IPS-20b (cell line): ENCODE results near the gene NCK2.

Experiments used
- H3K27ac ChIP-seq: one replicate; pipeline ENCODE4 v1.5.1; 2013; ENCODE audit warnings: low read length
- H3K27me3 ChIP-seq: 2 replicates; pipeline ENCODE4 v1.6.1; 2013; ENCODE audit warnings: mild to moderate bottlenecking, low read length, inconsistent platforms; ENCODE audit not compliant: insufficient read depth
- H3K36me3 ChIP-seq: 2 replicates; pipeline ENCODE4 v1.6.1; 2013; ENCODE audit warnings: low read depth, mild to moderate bottlenecking, inconsistent platforms, low read length, moderate library complexity; ENCODE audit not compliant: insufficient read depth
- H3K4me1 ChIP-seq: 2 replicates; pipeline ENCODE4 v1.6.1; 2013; ENCODE audit warnings: mild to moderate bottlenecking, control low read depth, inconsistent platforms, low read length, moderate library complexity; ENCODE audit not compliant: insufficient read depth
- H3K4me3 ChIP-seq: 2 replicates; pipeline ENCODE4 v1.5.1; 2013; ENCODE audit warnings: mild to moderate bottlenecking, low read length, inconsistent platforms
- H3K9ac ChIP-seq: 2 replicates; pipeline ENCODE4 v1.6.1; 2013; ENCODE audit warnings: low read depth, mild to moderate bottlenecking, inconsistent platforms, low read length, moderate library complexity
- H3K9me3 ChIP-seq: 2 replicates; pipeline ENCODE4 v1.6.1; 2013; ENCODE audit warnings: mild to moderate bottlenecking, low read depth, low read length, inconsistent platforms; ENCODE audit not compliant: insufficient read depth

The NCK2 gene

DNA sequence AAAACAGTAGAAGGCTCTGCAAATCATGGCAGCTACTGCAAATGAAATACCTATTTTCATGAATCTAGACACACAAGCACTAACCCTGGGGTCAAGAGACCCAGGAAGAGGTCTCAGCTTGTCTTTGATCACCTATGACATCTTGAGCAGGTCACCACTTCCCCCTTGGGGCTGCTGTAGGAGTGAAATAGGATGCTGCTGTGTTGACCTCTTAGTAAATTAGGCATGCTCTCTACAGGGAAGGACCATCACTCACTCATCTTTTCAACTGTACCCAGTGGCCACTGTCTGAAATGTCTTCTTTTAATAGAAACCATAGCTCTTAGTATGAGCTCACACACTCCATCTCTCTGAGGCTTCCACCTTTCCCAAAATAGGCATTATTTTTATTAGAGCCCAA is 83.8 kb downstream of the NCK2 start:
- Histone ChIP-seq H3K27me3 (no peaks in the 10 kb centered on the region), H3K4me3 (no peak overlapping the region), H3K9ac (no peak overlapping the region), H3K9me3 (peaks cover 8% of the 10 kb centered on the region; the same call in 1 of the 2 replicates), H3K4me1 (no peaks in the 10 kb centered on the region), H3K27ac (no peak overlapping the region), H3K36me3 (no peaks in the 10 kb centered on the region)

DNA sequence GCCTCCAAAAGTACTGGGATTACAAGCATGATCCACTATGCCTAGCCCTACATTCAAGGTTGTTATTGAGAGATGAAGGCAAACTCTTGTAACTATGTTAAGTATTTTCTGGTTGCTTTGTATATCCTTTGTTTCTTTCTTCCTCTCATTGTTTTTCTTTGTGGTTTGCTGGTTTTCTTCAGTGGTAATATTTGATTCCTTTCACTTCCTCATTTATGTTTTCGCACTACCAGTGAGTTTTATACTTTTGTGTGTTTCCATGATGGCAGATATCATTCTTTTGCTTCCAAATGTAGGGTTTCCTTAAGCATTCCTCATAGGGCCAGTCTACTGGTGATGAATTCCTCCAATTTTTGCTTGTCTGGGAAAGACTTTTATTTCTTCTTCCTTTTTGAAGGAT is 90.2 kb downstream of the NCK2 start:
- Histone ChIP-seq H3K4me3 (no peak overlapping the region), H3K9ac (no peak overlapping the region), H3K36me3 (no peaks in the 10 kb centered on the region), H3K27ac (no peak overlapping the region), H3K27me3 (no peaks in the 10 kb centered on the region), H3K9me3 (peaks cover 13% of the 10 kb centered on the region; the same call in 1 of the 2 replicates), H3K4me1 (peaks cover 17% of the 10 kb centered on the region; the same call in 1 of the 2 replicates)

DNA sequence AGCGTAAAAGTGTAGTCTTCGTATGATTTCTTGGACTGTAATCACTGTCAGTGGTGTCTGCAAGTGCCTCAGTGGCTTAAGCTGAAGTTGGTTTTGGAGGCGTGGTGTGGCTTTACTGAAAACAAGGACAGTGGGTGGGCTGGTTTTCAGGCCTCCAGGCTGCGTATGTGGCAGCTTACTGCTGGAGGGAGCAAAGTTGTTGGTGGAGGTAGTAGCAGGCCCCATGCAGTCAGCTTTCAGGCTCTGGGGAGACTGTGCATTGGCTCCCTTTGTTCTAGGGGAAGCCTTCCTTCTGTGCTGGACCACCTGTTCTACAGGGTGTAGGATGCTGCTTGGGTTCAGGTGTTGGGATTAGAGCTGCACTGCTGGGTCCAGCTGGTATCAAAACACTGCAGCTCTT is 91.6 kb downstream of the NCK2 start:
- Histone ChIP-seq H3K4me3 (no peak overlapping the region), H3K4me1 (peaks cover 26% of the 10 kb centered on the region), H3K9ac (no peak overlapping the region), H3K27me3 (no peaks in the 10 kb centered on the region), H3K9me3 (peaks cover 13% of the 10 kb centered on the region; the same call in 1 of the 2 replicates), H3K27ac (no peak overlapping the region), H3K36me3 (no peaks in the 10 kb centered on the region)

DNA sequence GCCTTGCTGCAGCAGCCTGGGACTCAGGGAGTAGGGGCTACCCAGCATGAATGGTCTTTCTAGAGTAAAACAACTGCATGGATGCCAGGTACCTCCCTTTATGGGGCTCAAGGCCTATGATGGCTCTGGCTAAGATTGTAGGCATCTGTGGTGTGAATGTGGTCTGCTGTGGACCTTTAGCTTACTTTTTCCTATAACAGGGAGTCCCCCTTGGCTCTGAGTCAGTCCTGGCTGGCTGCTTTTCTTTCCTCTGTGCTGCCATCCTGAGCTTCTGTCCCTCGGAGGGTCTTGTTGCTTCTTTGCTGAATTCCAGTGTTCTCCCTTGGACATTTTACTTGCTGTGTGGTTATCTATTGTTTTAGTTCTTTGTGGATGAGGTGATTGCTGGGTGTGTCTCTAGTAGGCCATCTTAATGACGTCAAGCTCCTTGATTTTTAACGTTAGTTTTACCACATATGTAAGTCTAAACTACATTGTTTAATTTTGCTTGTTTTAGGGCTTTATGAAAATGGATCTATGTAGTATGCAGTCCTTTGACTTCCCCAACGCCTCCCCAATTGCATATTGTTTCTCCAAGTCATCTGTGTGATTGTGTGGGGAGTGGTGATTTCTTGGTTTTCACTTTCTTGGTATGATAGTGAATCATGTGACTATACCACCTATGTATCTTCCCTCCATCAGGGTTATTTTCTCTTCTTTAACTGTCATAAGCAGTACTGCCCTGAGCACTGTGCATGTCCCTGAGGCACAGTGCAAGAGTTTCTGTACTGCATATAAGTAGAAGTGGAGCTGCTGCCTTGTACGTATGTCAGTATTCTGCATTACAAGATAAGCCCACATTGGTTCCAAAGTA is 92.4 kb downstream of the NCK2 start:
- peaks cover 7% of the 10 kb centered on the region; the same call in 1 of the 2 replicates for H3K9me3 ChIP-seq

DNA sequence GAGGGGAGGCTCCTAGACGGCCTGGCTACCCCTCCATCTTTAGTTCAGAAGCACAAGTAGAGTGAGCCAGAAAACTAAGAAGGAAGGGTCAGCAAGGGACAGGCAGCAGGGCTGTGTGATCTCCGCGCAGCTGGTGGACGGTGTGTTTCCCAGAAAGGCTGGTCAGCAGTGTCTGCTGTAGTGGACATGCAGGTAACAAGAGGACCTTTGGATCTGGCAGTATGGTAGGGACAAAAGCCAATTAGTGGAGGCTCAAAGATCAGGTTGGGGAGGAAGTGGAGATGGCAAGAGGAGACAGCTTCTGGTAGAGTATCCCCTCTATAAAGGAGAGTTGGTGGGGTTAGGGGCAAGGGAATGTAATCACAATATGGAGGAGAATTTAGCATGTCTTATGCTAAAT is 95.1 kb downstream of the NCK2 start:
- Histone ChIP-seq H3K36me3 (no peaks in the 10 kb centered on the region), H3K9me3 (peaks cover 3% of the 10 kb centered on the region; the same call in 1 of the 2 replicates), H3K4me1 (peaks cover 42% of the 10 kb centered on the region), H3K27me3 (no peaks in the 10 kb centered on the region), H3K27ac (no peak overlapping the region), H3K4me3 (no peak overlapping the region), H3K9ac (no peak overlapping the region)

More for the DNA sequence above, 92.4 kb downstream of the NCK2 start:
- H3K27ac ChIP-seq, result no peak overlapping the region
- H3K36me3 ChIP-seq, result no peaks in the 10 kb centered on the region
- no peak overlapping the region for H3K4me3 ChIP-seq
- H3K9ac ChIP-seq, result no peak overlapping the region
- no peaks in the 10 kb centered on the region for H3K27me3 ChIP-seq
- peaks cover 31% of the 10 kb centered on the region for H3K4me1 ChIP-seq

DNA sequence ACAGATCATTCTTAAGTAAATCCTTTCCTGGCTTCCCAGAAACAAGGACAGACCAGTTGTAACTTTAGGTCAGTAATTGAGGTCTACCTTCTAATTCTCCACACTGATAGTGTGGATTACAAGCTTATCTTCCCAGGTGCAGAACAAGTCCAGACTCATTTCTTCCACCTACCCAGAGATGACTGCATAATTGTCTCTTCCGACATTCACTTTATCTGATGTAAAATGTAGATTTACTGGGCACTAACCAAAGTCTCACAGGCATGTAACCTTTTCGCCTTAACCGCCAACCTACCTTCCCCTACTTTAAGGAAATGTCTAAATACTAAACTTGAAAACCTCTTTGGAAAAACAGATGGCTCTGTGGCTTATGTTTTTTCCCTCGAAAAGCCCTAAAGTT is 96.2 kb downstream of the NCK2 start:
- Histone ChIP-seq H3K9me3 (no peaks in the 10 kb centered on the region), H3K27ac (no peak overlapping the region), H3K4me1 (peaks cover 42% of the 10 kb centered on the region), H3K4me3 (no peak overlapping the region), H3K27me3 (no peaks in the 10 kb centered on the region), H3K9ac (no peak overlapping the region), H3K36me3 (no peaks in the 10 kb centered on the region)

DNA sequence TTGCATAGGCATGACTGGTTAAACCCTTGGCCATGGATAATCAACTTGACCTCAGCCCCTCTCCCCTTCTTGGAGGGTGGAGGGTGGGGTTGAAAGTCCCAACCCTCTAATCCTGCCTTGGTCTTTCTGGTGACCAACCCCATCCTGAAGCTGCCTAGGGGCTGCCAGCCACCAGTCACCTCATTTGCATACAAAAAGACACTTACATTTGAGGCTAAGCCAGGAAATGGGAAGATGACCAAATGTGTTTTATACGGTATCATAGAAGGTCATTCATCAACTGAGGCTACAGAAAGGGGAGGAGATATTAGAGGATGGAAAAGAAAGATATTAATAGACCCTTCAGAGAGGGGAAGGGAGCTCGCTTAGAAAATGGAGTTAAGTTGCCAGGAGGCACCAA is 96.8 kb downstream of the NCK2 start:
- Histone ChIP-seq H3K9me3 (no peaks in the 10 kb centered on the region), H3K36me3 (0 out of 2 replicates have a peak, but pooled peaks cover under 1% of the 10 kb centered on the region), H3K27ac (no peak overlapping the region)

DNA sequence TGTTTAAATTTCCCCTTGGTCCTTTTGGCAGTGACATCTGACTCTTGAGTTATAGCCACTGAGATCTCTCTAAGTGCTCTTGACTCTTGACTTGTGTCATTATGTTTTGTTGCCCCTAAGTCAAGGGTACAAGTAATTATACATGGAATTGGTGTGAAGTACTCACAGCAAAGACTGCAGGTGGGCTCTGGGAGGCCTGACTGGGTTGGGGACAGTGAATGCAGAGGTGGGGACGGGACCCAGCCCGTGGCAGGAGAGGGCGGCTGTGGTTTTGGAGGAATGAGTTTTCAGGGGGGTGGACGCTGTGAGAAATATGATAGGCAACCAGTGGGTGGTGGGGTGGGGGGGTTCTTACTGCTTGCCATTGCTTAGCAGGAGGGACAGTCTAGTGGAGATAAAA is 97.8 kb downstream of the NCK2 start:
- no peak overlapping the region for H3K27ac ChIP-seq
- H3K9me3 ChIP-seq, result no peaks in the 10 kb centered on the region
- no peak overlapping the region for H3K4me3 ChIP-seq
- peaks cover 3% of the 10 kb centered on the region; the same call in 1 of the 2 replicates for H3K36me3 ChIP-seq
- peaks cover 42% of the 10 kb centered on the region for H3K4me1 ChIP-seq
- H3K27me3 ChIP-seq, result no peaks in the 10 kb centered on the region
- H3K9ac ChIP-seq, result no peak overlapping the region

More for the DNA sequence above, 96.8 kb downstream of the NCK2 start:
- Histone ChIP-seq H3K27me3 (no peaks in the 10 kb centered on the region), H3K4me1 (peaks cover 42% of the 10 kb centered on the region), H3K9ac (no peak overlapping the region), H3K4me3 (no peak overlapping the region)

DNA sequence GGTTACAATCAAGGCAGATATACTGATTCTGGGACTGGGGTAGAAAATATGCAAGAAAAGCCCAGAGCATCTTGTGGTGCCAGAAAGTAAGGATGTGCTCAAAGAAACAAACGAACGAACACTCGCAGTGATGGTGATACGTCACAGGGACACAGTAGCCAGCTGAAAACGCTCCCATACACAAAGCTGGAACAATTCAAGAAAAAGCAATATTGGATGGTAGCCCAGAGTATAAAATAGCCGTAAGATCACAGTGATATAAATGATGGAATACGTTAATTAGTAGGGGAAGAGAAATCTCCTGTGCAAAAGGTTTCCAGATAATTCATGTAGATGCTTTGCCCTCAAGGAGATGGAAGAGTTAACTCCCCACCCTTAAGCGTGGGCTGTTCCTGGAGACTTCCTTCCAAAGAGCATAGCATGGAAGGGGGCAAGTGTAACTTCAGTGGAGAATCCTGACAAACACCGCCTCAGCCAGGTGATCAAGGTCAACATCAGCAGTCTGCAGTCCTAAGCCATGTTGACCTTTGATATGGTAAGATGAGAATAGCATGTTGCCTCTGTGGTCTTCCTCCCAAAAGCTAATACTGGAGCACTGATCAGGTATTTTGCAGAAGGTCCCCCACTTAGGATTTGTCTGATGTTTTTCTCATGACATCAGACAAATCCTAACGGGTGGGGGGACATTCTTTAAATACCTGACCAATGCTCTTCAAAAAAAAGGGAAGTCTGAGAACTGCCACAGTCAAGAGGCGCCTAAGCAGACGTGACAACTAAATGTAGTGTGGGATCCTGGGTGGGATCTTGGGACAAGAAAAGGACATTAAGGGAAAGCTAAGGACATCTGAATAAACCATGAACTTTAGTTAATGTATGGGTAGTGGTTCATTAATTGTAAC is 99.0 kb downstream of the NCK2 start:
- no peak overlapping the region for H3K4me3 ChIP-seq
- no peak overlapping the region for H3K27ac ChIP-seq
- H3K4me1 ChIP-seq, result peaks cover 36% of the 10 kb centered on the region
- no peaks in the 10 kb centered on the region for H3K27me3 ChIP-seq
- H3K9me3 ChIP-seq, result no peaks in the 10 kb centered on the region
- H3K9ac ChIP-seq, result no peak overlapping the region
- H3K36me3 ChIP-seq, result peaks cover 3% of the 10 kb centered on the region; the same call in 1 of the 2 replicates

DNA sequence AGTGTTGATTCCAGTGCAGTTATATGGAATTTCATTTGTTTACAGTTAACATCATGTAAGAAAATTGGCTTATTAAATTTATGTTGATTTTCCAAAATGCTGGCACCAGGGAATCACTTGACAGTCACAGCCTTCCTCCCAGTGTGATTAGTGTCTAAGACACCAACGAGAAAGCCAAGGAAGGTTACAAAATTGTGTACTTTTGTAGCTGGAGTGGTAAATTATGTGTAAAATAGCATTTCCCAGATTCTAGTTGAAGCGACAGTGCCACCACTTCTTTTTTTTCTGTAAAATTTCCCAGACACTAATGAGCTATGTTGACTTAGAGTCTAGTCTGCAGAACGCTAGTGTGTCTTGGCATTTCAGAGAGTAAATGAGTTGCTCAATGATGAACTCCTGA is 101.3 kb downstream of the NCK2 start:
- Histone ChIP-seq H3K27me3 (no peaks in the 10 kb centered on the region), H3K9ac (no peak overlapping the region), H3K4me3 (no peak overlapping the region), H3K27ac (no peak overlapping the region), H3K4me1 (peaks cover 21% of the 10 kb centered on the region), H3K36me3 (peaks cover 3% of the 10 kb centered on the region; the same call in 1 of the 2 replicates), H3K9me3 (no peaks in the 10 kb centered on the region)

DNA sequence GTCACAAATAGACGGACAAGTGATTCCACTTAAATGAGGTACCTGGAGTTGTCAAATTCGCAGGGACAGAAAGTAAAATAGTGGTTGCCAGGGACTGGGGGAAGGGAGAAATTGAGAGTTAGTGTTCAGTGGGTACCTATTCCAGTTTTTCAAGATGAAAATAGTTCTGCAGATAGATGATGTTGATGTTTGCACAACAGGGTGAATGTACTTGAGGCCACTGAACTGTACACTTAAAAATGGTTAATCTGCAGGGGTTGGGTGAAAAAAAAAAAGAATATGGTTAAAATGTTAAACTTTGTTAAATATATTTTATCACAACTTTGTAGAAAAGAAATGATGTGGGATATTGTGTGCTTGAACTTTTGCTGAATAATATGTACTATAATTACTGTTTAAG is 102.3 kb downstream of the NCK2 start:
- H3K9me3 ChIP-seq, result no peaks in the 10 kb centered on the region
- no peak overlapping the region for H3K4me3 ChIP-seq
- H3K27me3 ChIP-seq, result no peaks in the 10 kb centered on the region
- peaks cover 15% of the 10 kb centered on the region for H3K4me1 ChIP-seq
- no peak overlapping the region for H3K9ac ChIP-seq
- H3K36me3 ChIP-seq, result peaks cover 3% of the 10 kb centered on the region; the same call in 1 of the 2 replicates
- H3K27ac ChIP-seq, result no peak overlapping the region
